NCI-H82 treated with DMSO at 0.1 percent for 48 hours (cell line): ENCODE measurements around the gene CHST11.
A peak's percentile ranks its signal among the peaks of the same experiment; 100 is the strongest.

ENCODE experiments used
- DNase-seq: peaks from one replicate; lab custom pipeline; 2025; ENCODE audit not compliant: unreplicated experiment; lab: John Stamatoyannopoulos, UW

Gene CHST11

GRCh38 chr12:104624529-104624928 lies 167.8 kb downstream of the CHST11 start:
- DNase-seq = no peak

DNA sequence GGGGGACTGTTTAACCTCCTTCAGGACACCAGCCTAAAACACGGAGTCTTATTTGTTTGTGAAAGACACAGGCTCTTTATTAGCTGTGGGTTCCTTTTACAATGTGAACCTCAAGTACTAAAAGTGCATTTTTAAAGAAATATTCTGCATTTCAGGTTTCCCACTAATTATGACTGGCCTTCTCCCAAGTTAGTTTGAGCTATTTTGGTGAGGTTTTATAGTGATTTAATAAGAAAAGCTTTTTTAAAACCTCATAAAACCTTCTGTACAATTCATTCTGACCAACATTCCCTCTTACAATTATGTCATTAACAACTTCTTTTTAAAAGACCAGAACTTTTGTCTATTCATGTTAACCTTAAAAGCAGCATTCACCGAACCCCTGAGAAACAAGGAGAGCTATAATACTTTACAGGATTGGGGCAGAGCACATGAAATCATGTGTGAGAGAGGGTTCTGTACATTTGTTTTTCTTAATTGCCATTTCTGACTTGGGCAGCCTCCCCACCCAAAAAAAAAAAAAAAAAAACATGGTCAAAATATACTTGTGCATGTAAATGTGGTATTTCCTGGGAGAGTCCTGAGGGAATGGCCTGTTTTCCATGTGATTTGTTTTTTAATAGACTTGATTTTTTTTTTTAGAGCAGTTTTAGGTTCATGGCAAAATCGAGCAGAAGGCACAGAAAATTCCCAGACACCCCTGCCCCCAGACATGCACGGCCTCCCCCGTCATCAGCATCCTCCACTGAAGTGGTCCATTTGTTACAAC lies 169.5 kb downstream of the CHST11 start:
- DNase-seq = no peak

GRCh38 chr12:104627231-104627989 lies 170.7 kb downstream of the CHST11 start:
- DNase-seq = no peak

DNA sequence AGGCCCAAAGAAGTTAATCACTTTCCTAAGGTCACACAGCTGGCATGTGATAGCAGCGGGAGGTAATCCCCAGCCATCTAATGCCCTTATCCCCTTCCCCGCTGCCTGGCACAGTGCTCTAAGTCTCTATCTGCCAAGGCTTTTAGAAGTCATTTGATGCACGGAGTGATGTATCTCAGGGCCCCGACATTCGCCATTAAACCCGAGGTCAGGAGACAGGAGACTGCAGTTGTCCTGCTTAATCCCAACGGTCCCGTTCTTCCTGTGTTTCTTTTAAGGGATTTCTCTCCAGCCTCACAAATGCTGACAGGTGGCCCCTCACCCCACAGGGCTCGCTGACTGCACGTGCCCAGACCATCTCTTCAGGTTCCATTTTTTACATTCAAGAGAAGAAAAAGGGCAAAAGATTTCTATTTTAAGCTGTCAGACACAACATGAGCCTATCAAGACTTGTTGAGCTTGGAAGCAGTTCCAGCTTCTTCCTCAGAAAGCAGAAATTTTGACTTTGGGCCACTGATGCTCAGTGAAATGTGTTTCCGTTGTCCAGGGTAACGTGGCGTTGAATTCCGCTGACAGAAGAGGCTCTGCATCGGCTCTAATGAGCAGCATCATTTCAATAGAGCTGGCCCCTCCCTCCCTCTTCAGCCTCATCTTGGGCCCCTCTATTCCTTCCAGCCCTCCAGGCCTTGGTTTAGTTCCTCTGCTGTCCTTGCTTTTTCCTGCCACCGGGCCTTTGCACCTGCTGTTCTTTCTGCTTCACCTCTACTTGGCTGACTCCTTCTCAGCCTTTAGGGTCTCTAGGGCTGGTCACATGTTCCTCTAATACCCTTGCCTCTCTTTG lies 171.5 kb downstream of the CHST11 start:
- DNase-seq = peak; percentile 88

GRCh38 chr12:104628831-104629135 lies 172.0 kb downstream of the CHST11 start:
- DNase-seq = no peak

- DNase-seq = peak; percentile 98
These were observed 173.5 kb downstream of the CHST11 start for GRCh38 chr12:104630230-104630670.

GRCh38 chr12:104631867-104632266 lies 175.1 kb downstream of the CHST11 start:
- no peak for DNase-seq

GRCh38 chr12:104632724-104633201 lies 176.0 kb downstream of the CHST11 start:
- no peak for DNase-seq

- no peak for DNase-seq
These were observed 177.3 kb downstream of the CHST11 start for GRCh38 chr12:104634044-104634443.

DNA sequence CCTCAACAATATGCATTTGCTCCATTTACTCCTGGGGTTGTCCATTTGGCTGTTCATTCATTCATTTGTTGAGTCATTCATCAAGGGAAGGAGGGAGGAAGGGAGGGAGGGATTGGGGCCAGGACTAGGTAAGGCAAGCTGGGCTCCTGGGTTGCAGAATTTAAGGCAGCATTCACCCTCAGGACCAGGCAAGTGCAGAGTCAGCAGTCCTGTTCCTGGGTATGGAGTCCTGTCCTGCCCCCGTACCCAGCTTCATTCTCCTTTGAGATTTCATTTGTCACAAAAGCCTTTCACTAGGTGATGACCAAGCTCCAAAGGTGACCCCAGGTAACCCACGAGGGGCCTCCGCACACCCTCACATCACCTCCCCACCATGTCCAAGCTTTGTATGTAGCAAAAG lies 178.1 kb downstream of the CHST11 start:
- no peak for DNase-seq

- no peak for DNase-seq
These were observed 179.0 kb downstream of the CHST11 start for GRCh38 chr12:104635607-104636343.

DNA sequence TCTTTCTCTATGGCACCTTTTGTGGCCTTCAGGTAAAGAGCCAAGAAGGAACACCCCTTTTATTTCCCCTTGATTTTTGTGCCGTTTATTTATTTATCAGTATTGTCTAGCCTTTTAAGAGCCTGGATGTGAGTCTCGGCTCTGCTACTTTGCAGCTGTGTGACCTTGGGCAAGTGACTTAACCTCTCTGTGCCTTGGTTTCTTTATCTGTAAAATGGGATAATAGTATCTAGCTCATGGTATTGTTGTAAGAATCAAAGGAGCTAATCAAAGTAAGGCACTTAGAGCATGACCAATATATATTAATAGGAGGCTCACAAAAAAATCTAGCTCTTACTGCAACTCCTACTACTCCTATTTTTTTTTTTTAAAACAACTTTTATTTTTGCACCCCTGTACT lies 179.7 kb downstream of the CHST11 start:
- no peak for DNase-seq

DNA sequence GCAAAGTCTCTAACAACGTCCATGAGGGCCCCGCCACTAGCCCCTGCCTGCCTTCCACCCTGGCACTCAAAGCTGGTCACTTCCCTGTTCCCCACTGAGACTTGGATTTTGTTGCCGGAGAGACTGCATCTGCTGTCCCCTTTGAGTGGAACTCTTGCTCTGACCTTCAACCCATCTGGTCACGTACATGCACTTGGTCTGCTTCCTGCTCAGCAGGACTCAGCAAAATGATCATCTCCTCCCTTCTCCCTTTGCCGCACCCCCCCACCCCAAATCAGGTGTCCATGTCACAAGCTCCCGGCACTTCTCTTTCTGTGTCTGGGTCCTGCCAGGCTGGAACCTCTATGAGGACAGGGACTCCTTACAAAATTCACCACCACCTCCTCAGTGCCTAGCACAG lies 180.9 kb downstream of the CHST11 start:
- no peak for DNase-seq

GRCh38 chr12:104638218-104638850 lies 181.6 kb downstream of the CHST11 start:
- no peak for DNase-seq

DNA sequence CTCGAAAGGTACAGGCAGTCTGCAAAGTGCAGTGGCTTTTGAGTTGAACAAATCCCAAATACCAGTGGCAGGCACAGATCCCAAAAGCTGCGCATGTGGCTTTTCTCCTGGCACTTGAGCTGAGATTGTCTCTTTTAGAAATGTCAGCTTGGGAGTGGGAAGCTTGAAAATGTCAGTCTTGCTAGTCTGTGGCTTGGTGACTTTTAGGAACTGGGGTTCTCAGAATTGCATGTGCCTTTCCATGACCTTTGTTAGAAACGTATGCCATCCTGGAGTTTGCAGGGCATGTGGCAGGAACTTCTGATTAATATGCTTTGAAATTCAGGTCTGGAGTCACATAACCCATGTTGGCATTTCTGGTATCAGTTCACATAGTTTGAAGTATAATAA lies 182.1 kb downstream of the CHST11 start:
- no peak for DNase-seq

DNA sequence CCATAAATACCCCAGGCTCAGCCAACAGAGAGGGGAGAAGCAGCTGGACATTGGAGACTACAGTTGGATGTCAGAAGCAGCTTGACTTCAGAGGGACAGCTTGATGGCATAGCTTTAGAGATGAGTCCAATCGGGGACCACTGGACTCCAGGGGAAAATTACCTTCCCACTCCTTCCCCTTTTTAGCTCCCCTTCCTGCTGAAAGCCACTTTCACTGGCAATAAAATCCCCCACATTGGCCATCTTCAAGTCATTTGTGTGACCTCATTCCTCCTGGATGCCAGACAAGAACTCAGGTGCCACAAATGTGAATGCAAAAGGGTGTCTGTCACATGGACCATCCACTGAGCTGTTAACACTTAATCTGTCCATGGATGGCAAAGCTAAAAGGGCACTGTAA lies 184.2 kb downstream of the CHST11 start:
- DNase-seq = no peak

DNA sequence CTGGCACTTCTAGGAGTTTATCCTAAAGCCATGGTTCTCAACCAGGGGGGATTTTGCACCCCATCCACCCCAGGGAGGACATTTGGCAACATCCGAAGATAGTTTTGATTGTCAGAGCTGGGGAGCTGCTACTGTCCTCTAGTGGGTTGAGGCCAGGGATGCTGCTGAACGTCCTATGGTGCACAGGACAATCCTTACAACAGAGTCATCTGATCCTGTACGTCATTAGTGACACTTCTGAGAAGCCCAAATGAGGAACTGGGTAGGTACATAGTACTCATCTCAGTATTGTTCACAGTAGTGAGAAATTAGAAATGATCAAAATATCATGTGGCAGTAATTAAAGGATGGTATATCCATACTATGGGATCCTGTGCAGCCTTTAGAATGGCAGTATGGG lies 185.1 kb downstream of the CHST11 start:
- DNase-seq = no peak

GRCh38 chr12:104643093-104643818 lies 186.5 kb downstream of the CHST11 start:
- DNase-seq = no peak

GRCh38 chr12:104643819-104644669 lies 187.3 kb downstream of the CHST11 start:
- DNase-seq = no peak
